AG09319 (cell line): ENCODE results near the gene TMEM132C.

Experiments
- DNase-seq: peaks from one replicate; pipeline ENCODE4 v3.0.0-alpha.2; 2010; ENCODE audit warnings: low read depth; ENCODE audit errors: extremely low read depth
- TF ChIP-seq, protein P1 (sequence below): IDR thresholded peaks from 2 replicates; pipeline ENCODE4 v1.5.1; 2011; ENCODE audit warnings: low read depth, mild to moderate bottlenecking, inconsistent platforms, low read length, moderate library complexity

Gene TMEM132C

GRCh38 chr12:128388461-128389000 lies 121.6 kb downstream of the TMEM132C start:
- DNase-seq = no peak
- TF ChIP-seq, protein P1, sequence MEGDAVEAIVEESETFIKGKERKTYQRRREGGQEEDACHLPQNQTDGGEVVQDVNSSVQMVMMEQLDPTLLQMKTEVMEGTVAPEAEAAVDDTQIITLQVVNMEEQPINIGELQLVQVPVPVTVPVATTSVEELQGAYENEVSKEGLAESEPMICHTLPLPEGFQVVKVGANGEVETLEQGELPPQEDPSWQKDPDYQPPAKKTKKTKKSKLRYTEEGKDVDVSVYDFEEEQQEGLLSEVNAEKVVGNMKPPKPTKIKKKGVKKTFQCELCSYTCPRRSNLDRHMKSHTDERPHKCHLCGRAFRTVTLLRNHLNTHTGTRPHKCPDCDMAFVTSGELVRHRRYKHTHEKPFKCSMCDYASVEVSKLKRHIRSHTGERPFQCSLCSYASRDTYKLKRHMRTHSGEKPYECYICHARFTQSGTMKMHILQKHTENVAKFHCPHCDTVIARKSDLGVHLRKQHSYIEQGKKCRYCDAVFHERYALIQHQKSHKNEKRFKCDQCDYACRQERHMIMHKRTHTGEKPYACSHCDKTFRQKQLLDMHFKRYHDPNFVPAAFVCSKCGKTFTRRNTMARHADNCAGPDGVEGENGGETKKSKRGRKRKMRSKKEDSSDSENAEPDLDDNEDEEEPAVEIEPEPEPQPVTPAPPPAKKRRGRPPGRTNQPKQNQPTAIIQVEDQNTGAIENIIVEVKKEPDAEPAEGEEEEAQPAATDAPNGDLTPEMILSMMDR = no peak

GRCh38 chr12:128393346-128393745 lies 126.4 kb downstream of the TMEM132C start:
- DNase-seq = no peak
- TF ChIP-seq, protein P1 = no peak

DNA sequence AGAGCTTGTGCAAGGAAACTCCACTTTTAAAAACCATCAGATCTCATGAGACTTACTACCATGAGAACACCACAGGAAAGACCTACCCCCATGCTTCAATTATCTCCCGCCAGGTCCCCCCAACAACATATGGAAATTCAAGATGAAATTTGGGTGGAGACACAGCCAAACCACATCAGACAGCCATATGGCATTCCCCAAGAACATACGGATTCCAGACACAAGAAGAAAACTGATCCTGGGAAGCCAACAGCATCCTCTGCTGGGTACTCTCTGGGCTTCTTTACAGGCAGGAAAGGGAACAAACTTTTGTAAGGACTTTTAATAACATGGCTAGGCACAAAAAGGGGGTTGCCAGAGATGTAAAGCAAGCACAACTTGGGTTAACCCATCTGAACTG lies 127.2 kb downstream of the TMEM132C start:
- TF ChIP-seq, protein P1 = no peak
- no peak for DNase-seq

GRCh38 chr12:128399253-128399652 lies 132.3 kb downstream of the TMEM132C start:
- TF ChIP-seq, protein P1 = no peak
- DNase-seq = no peak

GRCh38 chr12:128402486-128403243 lies 135.7 kb downstream of the TMEM132C start:
- no peak for DNase-seq
- TF ChIP-seq, protein P1 = no peak

DNA sequence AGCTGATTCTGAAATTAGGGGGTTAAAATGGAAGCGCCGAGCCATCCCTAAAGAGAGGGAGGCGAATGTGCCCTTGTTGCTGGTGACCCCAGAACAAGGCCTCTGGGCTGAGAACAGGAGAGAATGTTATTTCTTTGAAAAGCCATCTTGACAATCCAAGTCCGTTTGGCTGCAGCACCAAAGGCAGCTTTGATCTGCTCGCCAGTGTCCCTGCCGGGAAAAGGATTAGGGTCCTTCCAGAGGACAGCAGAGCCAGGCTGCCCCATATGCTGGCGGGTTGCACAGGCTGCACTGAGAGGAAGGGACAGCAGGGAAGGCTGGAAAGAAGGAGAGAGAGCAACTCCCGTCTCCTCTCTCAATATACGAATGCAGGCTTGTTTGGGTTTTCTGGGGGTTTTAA lies 141.7 kb downstream of the TMEM132C start:
- TF ChIP-seq, protein P1 = no peak
- DNase-seq = no peak

GRCh38 chr12:128415036-128415560 lies 148.1 kb downstream of the TMEM132C start:
- DNase-seq = no peak
- TF ChIP-seq, protein P1 = no peak
